Mammary epithelial cell (primary cell): ENCODE results near the gene BICRA.

Experiments
- CTCF ChIP-seq, 2 donors: IDR thresholded peaks in 1 of 2; conservative IDR thresholded peaks in 1 of 2; 2 replicates each; pipeline ENCODE4 v1.5.1; 2011 to 2012; ENCODE audit warnings: inconsistent platforms in 2 of 2, low read length in 2 of 2, mild to moderate bottlenecking in 2 of 2, control low read depth in 1 of 2, low read depth in 1 of 2; ENCODE audit not compliant: insufficient read depth in 1 of 2; ENCODE audit errors: extremely low read depth in 1 of 2
- EZH2 ChIP-seq: IDR thresholded peaks from 2 replicates; pipeline ENCODE4 v1.6.1; 2012; ENCODE audit warnings: low read length, inconsistent platforms, borderline replicate concordance

GRCh38 chr19:47729468-47729798 is 120.5 kb downstream of the BICRA start:
- TF ChIP-seq CTCF (conservative IDR thresholded peaks at IDR 0.05 in 1 of 2, IDR thresholded peaks at IDR 0.05 in 1 of 2; ENCODE audit: extremely low read depth in 1 of 2, insufficient read depth in 1 of 2, low read depth in 1 of 2, low read length in 2 of 2) (no peak), EZH2 (no peak)
